ENCODE measurements around the gene PIP4K2B.

Gene PIP4K2B

GRCh38 chr17:38735161-38735997, 64.0 kb downstream of the PIP4K2B start:
- peaks cover 21% of the 10 kb centered on the region for H3K4me1 ChIP-seq (ENCODE audit: control insufficient read depth, insufficient read depth, low read length, unreplicated experiment)
- H3K4me3 ChIP-seq (ENCODE audit: low read depth, low read length), result no peak overlapping the region
- H3K27me3 ChIP-seq (ENCODE audit: insufficient read depth, low read length), result no peaks in the 10 kb centered on the region
- peaks cover 30% of the 10 kb centered on the region for H3K79me2 ChIP-seq (ENCODE audit: control insufficient read depth, insufficient read depth, low read length, unreplicated experiment)
- no peak overlapping the region for H2AFZ ChIP-seq (ENCODE audit: low read length, unreplicated experiment)
- no peak overlapping the region for H3K27ac ChIP-seq (ENCODE audit: low read depth, low read length)
- no peaks in the 10 kb centered on the region; the same call in 1 of the 2 replicates for H3K36me3 ChIP-seq (ENCODE audit: insufficient read depth, low read length)

GRCh38 chr17:38733982-38734973, 65.1 kb downstream of the PIP4K2B start:
- H3K4me3 ChIP-seq (ENCODE audit: low read depth, low read length), result no peak overlapping the region
- H2AFZ ChIP-seq (ENCODE audit: low read length, unreplicated experiment), result no peak overlapping the region
- no peaks in the 10 kb centered on the region; the same call in 1 of the 2 replicates for H3K36me3 ChIP-seq (ENCODE audit: insufficient read depth, low read length)
- H3K27ac ChIP-seq (ENCODE audit: low read depth, low read length), result no peak overlapping the region
- peaks cover 23% of the 10 kb centered on the region for H3K79me2 ChIP-seq (ENCODE audit: control insufficient read depth, insufficient read depth, low read length, unreplicated experiment)
- H3K4me1 ChIP-seq (ENCODE audit: control insufficient read depth, insufficient read depth, low read length, unreplicated experiment), result peaks cover 24% of the 10 kb centered on the region
- H3K27me3 ChIP-seq (ENCODE audit: insufficient read depth, low read length), result no peaks in the 10 kb centered on the region

DNA sequence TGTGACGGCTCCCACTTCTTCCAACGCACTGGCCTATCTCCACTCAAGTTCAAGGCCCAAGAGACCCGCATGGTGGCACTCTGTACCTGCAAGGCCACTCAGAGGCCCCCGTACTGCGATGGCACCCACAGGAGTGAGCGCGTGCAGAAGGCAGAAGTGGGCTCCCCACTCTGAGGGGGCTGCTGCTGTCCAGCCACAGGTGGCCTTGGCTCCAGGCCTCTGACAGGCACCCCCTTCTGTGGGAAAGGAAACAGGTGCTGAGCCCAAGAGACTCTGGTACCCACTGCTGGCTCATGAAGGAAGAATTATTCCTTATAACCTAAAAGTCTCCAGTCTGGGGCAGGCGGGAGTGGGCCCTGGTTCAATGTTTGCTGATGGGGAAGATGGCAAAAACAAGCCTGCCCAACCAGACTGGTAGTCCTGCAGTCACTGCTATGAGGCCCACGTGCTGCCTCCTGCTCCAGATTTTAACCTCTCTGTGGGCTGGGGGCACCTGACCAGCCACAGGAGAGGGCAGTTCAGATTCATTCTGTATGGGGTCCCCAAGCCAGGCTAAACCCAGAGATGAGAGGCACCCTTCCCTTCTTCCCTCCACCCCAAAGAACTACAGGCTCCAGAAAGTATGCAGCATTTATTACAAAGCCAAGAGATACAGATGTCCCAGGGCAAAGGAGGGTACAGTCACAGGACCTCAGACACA, 65.9 kb downstream of the PIP4K2B start:
- H3K27me3 ChIP-seq (ENCODE audit: insufficient read depth, low read length), result no peaks in the 10 kb centered on the region
- no peaks in the 10 kb centered on the region; the same call in 1 of the 2 replicates for H3K36me3 ChIP-seq (ENCODE audit: insufficient read depth, low read length)
- peaks cover 23% of the 10 kb centered on the region for H3K79me2 ChIP-seq (ENCODE audit: control insufficient read depth, insufficient read depth, low read length, unreplicated experiment)
- H3K4me1 ChIP-seq (ENCODE audit: control insufficient read depth, insufficient read depth, low read length, unreplicated experiment), result peaks cover 26% of the 10 kb centered on the region
- H3K27ac ChIP-seq (ENCODE audit: low read depth, low read length), result no peak overlapping the region
- H2AFZ ChIP-seq (ENCODE audit: low read length, unreplicated experiment), result no peak overlapping the region
- H3K4me3 ChIP-seq (ENCODE audit: low read depth, low read length), result no peak overlapping the region

GRCh38 chr17:38732376-38733281, 66.7 kb downstream of the PIP4K2B start:
- peaks cover 18% of the 10 kb centered on the region for H3K79me2 ChIP-seq (ENCODE audit: control insufficient read depth, insufficient read depth, low read length, unreplicated experiment)
- no peak overlapping the region for H3K4me3 ChIP-seq (ENCODE audit: low read depth, low read length)
- peaks cover 26% of the 10 kb centered on the region for H3K4me1 ChIP-seq (ENCODE audit: control insufficient read depth, insufficient read depth, low read length, unreplicated experiment)
- no peak overlapping the region for H3K27ac ChIP-seq (ENCODE audit: low read depth, low read length)
- H3K27me3 ChIP-seq (ENCODE audit: insufficient read depth, low read length), result no peaks in the 10 kb centered on the region
- H3K36me3 ChIP-seq (ENCODE audit: insufficient read depth, low read length), result no peaks in the 10 kb centered on the region; the same call in 1 of the 2 replicates
- no peak overlapping the region for H2AFZ ChIP-seq (ENCODE audit: low read length, unreplicated experiment)

DNA sequence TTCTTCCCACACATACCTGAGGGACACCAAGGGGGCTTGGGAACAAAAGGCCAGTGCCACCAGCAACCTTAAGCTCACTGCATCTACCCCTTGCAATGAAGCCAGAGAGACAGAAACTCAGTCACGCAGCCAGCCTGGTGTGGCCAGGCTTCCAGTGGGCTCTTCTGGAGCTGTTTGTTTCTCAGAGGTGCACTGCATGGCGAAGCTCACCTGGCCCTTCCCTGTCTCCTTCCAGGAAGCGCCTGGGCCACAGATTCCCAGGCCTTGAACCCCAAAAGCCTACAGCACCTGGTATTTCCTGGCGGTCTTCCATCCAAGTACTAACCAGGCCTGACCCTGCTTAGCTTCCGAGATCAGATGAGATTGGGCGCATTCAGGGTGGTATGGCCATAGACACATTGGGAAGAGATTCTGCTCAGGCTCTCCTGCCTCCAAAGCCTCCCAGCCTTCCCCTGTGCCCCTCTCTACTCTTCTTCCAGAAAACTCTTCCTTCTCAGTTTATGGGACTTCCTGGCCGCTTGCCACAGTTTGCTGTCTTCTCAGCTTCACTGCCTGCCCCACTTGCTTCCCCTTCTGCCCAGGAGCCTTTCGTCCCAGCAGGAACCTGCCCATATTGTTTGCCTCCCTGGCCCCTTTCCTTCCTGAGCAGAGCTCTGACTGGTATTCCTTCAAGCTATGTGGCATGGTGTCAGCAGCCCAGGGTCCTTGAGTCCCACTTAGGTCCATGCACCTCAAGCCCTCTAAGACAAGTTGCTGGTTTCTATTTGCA, 67.6 kb downstream of the PIP4K2B start:
- Histone ChIP-seq H3K27me3 (ENCODE audit: insufficient read depth, low read length) (no peaks in the 10 kb centered on the region), H3K4me1 (ENCODE audit: control insufficient read depth, insufficient read depth, low read length, unreplicated experiment) (peaks cover 26% of the 10 kb centered on the region), H3K27ac (ENCODE audit: low read depth, low read length) (no peak overlapping the region), H3K79me2 (ENCODE audit: control insufficient read depth, insufficient read depth, low read length, unreplicated experiment) (peaks cover 18% of the 10 kb centered on the region), H3K36me3 (ENCODE audit: insufficient read depth, low read length) (no peaks in the 10 kb centered on the region; the same call in 1 of the 2 replicates), H2AFZ (ENCODE audit: low read length, unreplicated experiment) (no peak overlapping the region), H3K4me3 (ENCODE audit: low read depth, low read length) (peak overlapping the region; percentile 100)

DNA sequence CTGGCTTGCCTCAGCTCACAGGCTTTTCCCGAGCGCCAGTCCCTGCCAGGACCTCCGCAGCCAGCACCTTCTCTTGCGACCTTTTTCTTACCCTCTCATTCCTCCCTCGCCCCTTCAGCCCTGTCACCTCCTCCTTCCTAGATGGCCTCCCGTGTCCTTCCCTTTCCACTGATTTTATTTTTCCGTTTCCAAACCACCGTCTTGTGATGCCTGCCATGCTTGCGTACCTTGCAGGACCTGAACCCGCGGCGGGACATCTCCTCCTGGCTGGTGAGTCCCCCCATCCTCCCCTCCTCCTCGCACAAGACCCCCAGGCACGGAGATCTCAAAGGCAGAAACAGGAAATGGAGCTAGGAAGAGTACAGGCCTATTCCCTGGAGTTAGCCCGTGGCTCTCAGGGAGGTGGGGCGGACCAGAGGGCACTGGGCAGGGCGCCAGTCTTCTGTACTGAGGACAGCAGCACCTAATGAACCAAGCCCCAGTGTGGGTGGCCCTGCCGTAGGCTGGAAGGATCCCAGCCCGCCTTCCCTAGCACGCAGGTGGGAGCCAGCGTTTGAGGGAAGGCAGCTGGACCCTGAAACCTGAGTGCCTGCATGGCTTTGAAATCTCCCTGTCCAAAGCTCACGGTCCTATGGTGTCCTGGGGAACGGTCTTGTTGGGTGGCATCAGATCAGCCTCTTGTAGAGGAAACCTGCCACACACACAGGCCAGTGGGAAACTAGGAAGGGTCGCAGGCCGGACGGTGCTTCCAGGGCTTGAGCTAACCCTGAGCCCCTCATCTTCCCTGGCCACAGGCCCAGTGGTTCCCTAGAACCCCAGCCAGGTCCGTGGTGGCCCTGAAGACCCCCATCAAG, 68.6 kb downstream of the PIP4K2B start:
- peak overlapping the region; percentile 73 for H3K27ac ChIP-seq (ENCODE audit: low read depth, low read length)
- peak overlapping the region; percentile 62 for H2AFZ ChIP-seq (ENCODE audit: low read length, unreplicated experiment)
- no peaks in the 10 kb centered on the region for H3K27me3 ChIP-seq (ENCODE audit: insufficient read depth, low read length)

GRCh38 chr17:38729886-38730525, 69.3 kb downstream of the PIP4K2B start, which contains the start of gene CISD3:
Gene CISD3 (plus strand): TSS chr17:38730341. CDS start chr17:38730359, 18 bp downstream.
- Histone ChIP-seq H3K4me1 (ENCODE audit: control insufficient read depth, insufficient read depth, low read length, unreplicated experiment) (peaks cover 21% of the 10 kb centered on the region), H2AFZ (ENCODE audit: low read length, unreplicated experiment) (peak within 1 kb of the TSS; percentile 62), H3K27ac (ENCODE audit: low read depth, low read length) (peak within 1 kb of the TSS; percentile 73)

More for the DNA sequence above, 68.6 kb downstream of the PIP4K2B start:
- no peaks in the 10 kb centered on the region; the same call in 1 of the 2 replicates for H3K36me3 ChIP-seq (ENCODE audit: insufficient read depth, low read length)
- H3K4me1 ChIP-seq (ENCODE audit: control insufficient read depth, insufficient read depth, low read length, unreplicated experiment), result peaks cover 26% of the 10 kb centered on the region
- H3K4me3 ChIP-seq (ENCODE audit: low read depth, low read length), result peak overlapping the region; percentile 100
- H3K79me2 ChIP-seq (ENCODE audit: control insufficient read depth, insufficient read depth, low read length, unreplicated experiment), result peaks cover 18% of the 10 kb centered on the region

DNA sequence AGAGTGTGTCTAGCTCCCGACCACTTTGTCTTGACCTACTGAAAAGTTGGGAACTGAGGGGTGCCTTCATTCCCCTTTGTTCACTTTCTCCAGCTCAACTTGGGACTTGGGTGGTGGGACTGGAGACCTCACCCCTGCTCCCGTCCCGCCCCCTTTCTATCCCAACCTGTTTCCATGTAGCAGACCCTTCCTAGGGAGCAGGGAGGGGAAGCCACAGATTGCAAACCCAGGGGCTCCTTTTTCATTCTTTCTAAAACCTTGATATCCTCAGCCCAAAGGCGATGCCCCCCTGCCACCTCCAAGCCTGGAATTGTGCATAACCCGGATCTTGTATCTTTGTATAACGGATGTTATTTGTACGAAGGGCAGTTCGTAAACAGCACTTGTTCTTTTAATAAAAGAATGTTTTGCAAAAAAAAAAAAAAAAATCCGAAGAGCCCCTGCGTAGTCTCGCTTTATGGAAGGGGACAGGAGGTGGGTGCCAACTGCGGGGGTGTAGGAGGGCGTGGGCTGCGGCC, 69.9 kb downstream of the PIP4K2B start:
- no peaks in the 10 kb centered on the region for H3K36me3 ChIP-seq (ENCODE audit: insufficient read depth, low read length)
- no peaks in the 10 kb centered on the region for H3K27me3 ChIP-seq (ENCODE audit: insufficient read depth, low read length)
- no peak overlapping the region for H2AFZ ChIP-seq (ENCODE audit: low read length, unreplicated experiment)
- H3K79me2 ChIP-seq (ENCODE audit: control insufficient read depth, insufficient read depth, low read length, unreplicated experiment), result peaks cover 18% of the 10 kb centered on the region
- no peak overlapping the region for H3K27ac ChIP-seq (ENCODE audit: low read depth, low read length)
- peaks cover 19% of the 10 kb centered on the region for H3K4me1 ChIP-seq (ENCODE audit: control insufficient read depth, insufficient read depth, low read length, unreplicated experiment)
- peak overlapping the region; percentile 79 for H3K4me3 ChIP-seq (ENCODE audit: low read depth, low read length)

More at GRCh38 chr17:38729886-38730525, 69.3 kb downstream of the PIP4K2B start, which contains the start of gene CISD3:
- H3K4me3 ChIP-seq (ENCODE audit: low read depth, low read length), result peak within 1 kb of the TSS; percentile 100
- H3K79me2 ChIP-seq (ENCODE audit: control insufficient read depth, insufficient read depth, low read length, unreplicated experiment), result peaks cover 18% of the 10 kb centered on the region
- no peaks in the 10 kb centered on the region for H3K36me3 ChIP-seq (ENCODE audit: insufficient read depth, low read length)
- no peaks in the 10 kb centered on the region for H3K27me3 ChIP-seq (ENCODE audit: insufficient read depth, low read length)
